HEK293 (cell line): ENCODE measurements around the gene ELAVL1.

Source experiments
- GLI4 ChIP-seq: fragments of 450-650 bp; formaldehyde crosslinking; IDR thresholded peaks from 2 replicates; pipeline ENCODE4 v1.5.1; 2016; ENCODE audit warnings: missing biosample characterization, missing genetic modification characterization
- GLIS2 ChIP-seq: fragments of 450-650 bp; formaldehyde crosslinking; IDR thresholded peaks from 2 replicates; pipeline ENCODE4 v1.5.1; 2016; ENCODE audit warnings: missing biosample characterization, missing genetic modification characterization
- INSM2 ChIP-seq: fragments of 450-650 bp; formaldehyde crosslinking; IDR thresholded peaks from 2 replicates; pipeline ENCODE4 v1.5.1; 2016; ENCODE audit warnings: missing biosample characterization, missing genetic modification characterization
- KLF10 ChIP-seq: fragments of 450-650 bp; IDR thresholded peaks from 2 replicates; pipeline ENCODE4 v1.5.1; 2018; ENCODE audit warnings: missing biosample characterization, mild to moderate bottlenecking, missing genetic modification characterization
- MEIS1 ChIP-seq: sonication (generic); formaldehyde crosslinking; IDR thresholded peaks from 2 replicates; pipeline ENCODE4 v1.8.1; 2022; ENCODE audit warnings: missing genetic modification reagents, mild to moderate bottlenecking, borderline replicate concordance
- MZF1 ChIP-seq: fragments of 450-650 bp; formaldehyde crosslinking; IDR thresholded peaks from 2 replicates; pipeline ENCODE4 v1.5.1; 2017; ENCODE audit warnings: missing biosample characterization, missing genetic modification characterization, borderline replicate concordance
- OVOL3 ChIP-seq: fragments of 450-650 bp; formaldehyde crosslinking; IDR thresholded peaks from 2 replicates; pipeline ENCODE4 v1.5.1; 2016; ENCODE audit warnings: missing biosample characterization, missing genetic modification characterization
- PATZ1 ChIP-seq: fragments of 450-650 bp; formaldehyde crosslinking; IDR thresholded peaks from 2 replicates; pipeline ENCODE4 v1.5.1; 2016; ENCODE audit warnings: missing biosample characterization, missing genetic modification characterization
- REPIN1 ChIP-seq: fragments of 450-650 bp; formaldehyde crosslinking; IDR thresholded peaks from 2 replicates; pipeline ENCODE4 v1.5.1; 2017; ENCODE audit warnings: missing biosample characterization, missing genetic modification characterization, low read depth
- SP3 ChIP-seq: fragments of 450-650 bp; formaldehyde crosslinking; IDR thresholded peaks from 2 replicates; pipeline ENCODE4 v1.5.1; 2016; ENCODE audit warnings: missing biosample characterization, missing genetic modification characterization
- TCF7L2 ChIP-seq: IDR thresholded peaks from 2 replicates; pipeline ENCODE4 v1.6.1; 2011; ENCODE audit warnings: low read depth, mild to moderate bottlenecking, inconsistent platforms, low read length, moderate library complexity, borderline replicate concordance
- ZBTB11 ChIP-seq: fragments of 450-650 bp; formaldehyde crosslinking; conservative IDR thresholded peaks from 2 replicates; pipeline ENCODE4 v1.5.1; 2016; ENCODE audit warnings: low read depth, missing biosample characterization, missing genetic modification characterization
- ZBTB44 ChIP-seq: fragments of 450-650 bp; IDR thresholded peaks from 2 replicates; pipeline ENCODE4 v1.5.1; 2018; ENCODE audit warnings: missing biosample characterization, mild to moderate bottlenecking, missing genetic modification characterization
- ZBTB8A ChIP-seq: fragments of 450-650 bp; formaldehyde crosslinking; IDR thresholded peaks from 2 replicates; pipeline ENCODE4 v1.5.1; 2016; ENCODE audit warnings: missing biosample characterization, missing genetic modification characterization
- ZFHX2 ChIP-seq: fragments of 450-650 bp; formaldehyde crosslinking; conservative IDR thresholded peaks from 2 replicates; pipeline ENCODE4 v1.5.1; 2016; ENCODE audit warnings: missing biosample characterization, missing genetic modification characterization
- ZFP3 ChIP-seq: fragments of 450-650 bp; formaldehyde crosslinking; IDR thresholded peaks from 2 replicates; pipeline ENCODE4 v1.5.1; 2016; ENCODE audit warnings: low read depth, missing biosample characterization, missing genetic modification characterization
- ZFP69B ChIP-seq: fragments of 450-650 bp; formaldehyde crosslinking; IDR thresholded peaks from 2 replicates; pipeline ENCODE4 v1.5.1; 2016; ENCODE audit warnings: missing biosample characterization, missing genetic modification characterization
- ZNF132 ChIP-seq: fragments of 450-650 bp; formaldehyde crosslinking; IDR thresholded peaks from 2 replicates; pipeline ENCODE4 v1.5.1; 2017; ENCODE audit warnings: missing biosample characterization, missing genetic modification characterization, borderline replicate concordance
- ZNF146 ChIP-seq: fragments of 450-650 bp; formaldehyde crosslinking; IDR thresholded peaks from 2 replicates; pipeline ENCODE4 v1.5.1; 2016; ENCODE audit warnings: missing biosample characterization, missing genetic modification characterization
- ZNF174 ChIP-seq: fragments of 450-650 bp; formaldehyde crosslinking; IDR thresholded peaks from 2 replicates; pipeline ENCODE4 v1.5.0; 2017; ENCODE audit warnings: missing biosample characterization, mild to moderate bottlenecking, missing genetic modification characterization
- ZNF239 ChIP-seq: fragments of 450-650 bp; formaldehyde crosslinking; IDR thresholded peaks from 2 replicates; pipeline ENCODE4 v1.5.1; 2016; ENCODE audit warnings: missing biosample characterization, missing genetic modification characterization
- ZNF24 ChIP-seq: fragments of 450-650 bp; formaldehyde crosslinking; IDR thresholded peaks from 2 replicates; pipeline ENCODE4 v1.5.1; 2016; ENCODE audit warnings: missing biosample characterization, missing genetic modification characterization
- ZNF266 ChIP-seq: fragments of 450-650 bp; formaldehyde crosslinking; IDR thresholded peaks from 2 replicates; pipeline ENCODE4 v1.5.1; 2016; ENCODE audit warnings: missing biosample characterization, missing genetic modification characterization, low read depth
- ZNF354C ChIP-seq: fragments of 450-650 bp; formaldehyde crosslinking; IDR thresholded peaks from 2 replicates; pipeline ENCODE4 v1.5.1; 2016; ENCODE audit warnings: missing biosample characterization, missing genetic modification characterization, low read depth, borderline replicate concordance
- ZNF48 ChIP-seq: fragments of 450-650 bp; formaldehyde crosslinking; IDR thresholded peaks from 2 replicates; pipeline ENCODE4 v1.5.1; 2016; ENCODE audit warnings: missing biosample characterization, missing genetic modification characterization
- ZNF510 ChIP-seq: fragments of 450-650 bp; formaldehyde crosslinking; IDR thresholded peaks from 2 replicates; pipeline ENCODE4 v1.5.1; 2018; ENCODE audit warnings: mild to moderate bottlenecking, missing genetic modification characterization, missing biosample characterization; ENCODE audit not compliant: insufficient replicate concordance
- ZNF513 ChIP-seq: fragments of 450-650 bp; IDR thresholded peaks from 2 replicates; pipeline ENCODE4 v1.5.1; 2018; ENCODE audit warnings: missing biosample characterization, missing genetic modification characterization
- ZNF558 ChIP-seq: fragments of 450-650 bp; formaldehyde crosslinking; IDR thresholded peaks from 2 replicates; pipeline ENCODE4 v1.5.1; 2016; ENCODE audit warnings: missing biosample characterization, missing genetic modification characterization
- ZNF664 ChIP-seq: fragments of 450-650 bp; formaldehyde crosslinking; IDR thresholded peaks from 2 replicates; pipeline ENCODE4 v1.5.1; 2016; ENCODE audit warnings: missing biosample characterization, missing genetic modification characterization
- ZNF837 ChIP-seq: fragments of 450-650 bp; formaldehyde crosslinking; IDR thresholded peaks from 2 replicates; pipeline ENCODE4 v1.5.1; 2016; ENCODE audit warnings: missing biosample characterization, missing genetic modification characterization
- ZNF843 ChIP-seq: fragments of 450-650 bp; formaldehyde crosslinking; IDR thresholded peaks from 2 replicates; pipeline ENCODE4 v1.5.1; 2016; ENCODE audit warnings: missing biosample characterization, missing genetic modification characterization

Gene ELAVL1

GRCh38 chr19:7926021-7926726, 79.3 kb downstream of the ELAVL1 start, which contains the start of gene CTXN1 (continued):
- TF ChIP-seq MEIS1 (CRISPR knock-in tag) (no peak), ZNF266 (tag by site-specific recombination) (no peak), ZBTB44 (tag by site-specific recombination) (no peak), TCF7L2 (no peak), ZFP69B (tag by site-specific recombination) (no peak), GLIS2 (peak; percentile 44; the same call in 1 of the 2 replicates), ZNF132 (tag by site-specific recombination) (no peak), ZNF513 (no peak), ZBTB8A (tag by site-specific recombination) (peak; percentile 26; the same call in 1 of the 2 replicates), ZNF239 (tag by site-specific recombination) (no peak), OVOL3 (tag by site-specific recombination) (no peak), GLI4 (tag by site-specific recombination) (no peak), ZNF558 (tag by site-specific recombination) (no peak), ZFP3 (tag by site-specific recombination) (no peak), REPIN1 (tag by site-specific recombination) (no peak), ZNF24 (tag by site-specific recombination) (no peak), ZNF837 (tag by site-specific recombination) (no peak), ZFHX2 (tag by site-specific recombination) (peak; percentile 85), SP3 (tag by site-specific recombination) (peak; percentile 49; the same call in 1 of the 2 replicates), PATZ1 (tag by site-specific recombination) (peak; percentile 56; the same call in 1 of the 2 replicates), ZBTB11 (tag by site-specific recombination) (no peak), ZNF48 (tag by site-specific recombination) (no peak), ZNF664 (no peak), KLF10 (tag by site-specific recombination) (no peak), ZNF354C (tag by site-specific recombination) (no peak), ZNF843 (tag by site-specific recombination) (no peak), ZNF510 (tag by site-specific recombination) (no peak), ZNF146 (tag by site-specific recombination) (no peak), MZF1 (no peak), ZNF174 (tag by site-specific recombination) (no peak), INSM2 (no peak)
